ENCODE results near the gene EFCAB6.

EFCAB6 gene

DNA sequence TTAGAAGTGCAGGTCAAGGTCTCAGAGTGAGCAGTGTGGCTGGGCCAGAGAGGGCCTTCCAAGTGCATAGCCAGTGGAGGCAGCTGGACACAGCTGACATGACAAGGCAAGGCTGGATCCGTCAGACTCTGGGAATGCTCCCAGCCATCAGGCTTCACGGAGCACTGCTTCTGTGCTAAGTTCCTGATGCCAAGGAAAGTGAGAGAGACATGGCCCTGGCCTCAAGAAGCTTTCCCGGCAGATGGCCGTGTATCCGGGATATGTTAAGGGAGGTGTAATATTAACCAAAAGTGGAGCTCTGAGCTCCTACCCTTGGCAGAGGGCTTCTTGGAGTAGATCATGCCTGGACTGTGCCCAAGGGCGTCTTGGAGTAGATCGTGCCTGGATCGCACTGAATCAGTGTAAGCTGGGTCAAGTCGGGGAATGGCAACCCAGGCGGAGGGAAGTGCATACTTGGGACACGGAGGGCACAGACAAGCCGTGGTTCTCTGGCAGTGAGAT, 7.4 kb upstream of the EFCAB6 start:
- no peak for DNase-seq (ENCODE audit: low spot score)

DNA sequence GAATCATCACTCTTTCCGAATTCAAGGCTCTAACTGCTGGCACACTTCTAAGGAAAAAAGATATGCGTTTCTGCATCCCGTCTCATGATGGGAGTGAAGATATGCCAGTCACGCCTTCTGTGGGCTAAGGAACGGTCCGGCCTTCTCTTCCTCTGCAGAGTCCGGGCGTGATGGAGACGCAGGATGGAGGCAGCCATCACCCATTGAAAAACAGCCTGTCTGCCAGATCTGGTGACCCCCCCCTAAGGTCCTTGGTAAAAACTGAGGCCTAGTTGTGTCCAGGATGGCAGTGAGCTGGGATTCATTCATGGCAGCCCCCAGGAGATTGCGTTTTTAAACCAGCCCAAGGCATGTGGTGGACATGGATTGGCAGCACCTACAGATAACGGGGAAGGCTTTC, 6.9 kb upstream of the EFCAB6 start:
- DNase-seq (ENCODE audit: low spot score) = no peak

DNA sequence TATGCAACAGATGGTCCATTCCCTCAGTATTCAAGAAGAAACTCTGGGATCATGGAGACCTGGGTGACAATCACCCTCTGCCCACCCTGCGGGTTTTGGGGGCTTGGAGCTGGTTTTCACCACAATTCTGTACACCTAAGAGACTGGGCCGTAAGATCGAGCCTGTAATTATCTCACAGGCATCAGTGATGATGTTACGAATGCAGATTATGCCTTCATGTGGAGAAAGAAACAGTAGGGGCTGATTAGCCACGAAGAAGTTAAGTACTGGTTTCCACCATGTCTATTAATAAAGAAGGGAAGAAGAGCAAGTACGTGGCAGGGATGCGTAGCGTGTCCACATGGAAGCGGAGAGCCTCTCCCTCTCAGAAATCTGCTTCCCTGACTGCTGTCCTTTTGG, 5.3 kb upstream of the EFCAB6 start:
- no peak for DNase-seq (ENCODE audit: low spot score)

DNA sequence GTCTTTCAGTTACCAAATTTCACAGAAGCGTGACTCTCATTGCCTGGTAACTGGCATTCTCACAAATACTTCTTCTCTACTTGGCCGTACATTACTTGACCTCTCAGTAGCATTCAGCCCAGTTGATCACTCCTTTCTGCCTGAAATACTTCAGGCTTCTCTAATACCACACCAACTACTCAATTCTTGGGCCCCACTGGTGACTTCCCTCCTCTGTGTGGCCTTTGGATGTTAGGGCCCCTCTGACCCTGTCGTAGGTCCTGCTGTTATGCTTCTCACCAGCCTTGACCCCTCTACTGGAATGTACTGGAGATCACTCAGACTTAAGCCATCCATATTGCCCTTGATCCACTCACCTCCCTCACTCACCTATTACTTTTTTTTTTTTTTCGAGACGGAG, 2.2 kb upstream of the EFCAB6 start:
- DNase-seq (ENCODE audit: low spot score) = no peak

DNA sequence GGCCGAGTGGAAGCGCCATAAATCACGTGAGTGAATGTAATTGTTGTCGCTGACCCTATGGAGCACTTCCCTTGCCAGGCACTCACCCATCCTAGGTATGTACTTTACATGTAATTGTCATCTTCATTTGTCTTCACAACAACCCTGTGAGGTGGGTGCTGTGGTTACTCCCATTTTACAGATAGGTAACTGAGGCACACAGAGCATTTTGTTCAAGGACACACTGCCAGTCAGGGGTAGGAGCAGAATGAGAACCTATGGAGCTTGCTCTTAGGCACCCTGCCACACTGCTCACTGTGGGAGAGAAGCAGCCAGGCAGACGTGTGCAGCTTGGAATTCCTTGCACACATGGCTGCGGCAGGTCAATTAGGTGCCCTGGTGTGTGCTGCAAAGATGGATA, 785 bp upstream of the EFCAB6 start:
- DNase-seq (ENCODE audit: low spot score) = no peak

DNA sequence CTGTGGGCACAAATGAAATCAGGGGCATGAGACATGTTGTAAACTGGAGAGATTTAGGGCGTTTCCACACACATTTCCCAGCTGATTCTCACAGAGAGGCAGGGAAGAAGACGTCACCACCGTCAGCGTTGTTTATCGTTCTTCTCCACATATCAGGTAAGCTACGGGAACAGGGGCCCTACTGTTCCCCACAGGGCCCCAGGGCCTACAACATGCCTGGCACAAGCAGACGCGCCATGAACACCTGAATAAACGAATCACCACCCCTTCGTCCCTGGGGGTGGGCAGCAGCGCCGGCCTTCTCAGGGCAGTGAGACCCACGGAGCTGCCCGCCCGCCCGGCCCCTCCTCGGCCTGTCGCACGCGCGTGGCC, 342 bp downstream of the EFCAB6 start:
- DNase-seq (ENCODE audit: low spot score) = no peak

DNA sequence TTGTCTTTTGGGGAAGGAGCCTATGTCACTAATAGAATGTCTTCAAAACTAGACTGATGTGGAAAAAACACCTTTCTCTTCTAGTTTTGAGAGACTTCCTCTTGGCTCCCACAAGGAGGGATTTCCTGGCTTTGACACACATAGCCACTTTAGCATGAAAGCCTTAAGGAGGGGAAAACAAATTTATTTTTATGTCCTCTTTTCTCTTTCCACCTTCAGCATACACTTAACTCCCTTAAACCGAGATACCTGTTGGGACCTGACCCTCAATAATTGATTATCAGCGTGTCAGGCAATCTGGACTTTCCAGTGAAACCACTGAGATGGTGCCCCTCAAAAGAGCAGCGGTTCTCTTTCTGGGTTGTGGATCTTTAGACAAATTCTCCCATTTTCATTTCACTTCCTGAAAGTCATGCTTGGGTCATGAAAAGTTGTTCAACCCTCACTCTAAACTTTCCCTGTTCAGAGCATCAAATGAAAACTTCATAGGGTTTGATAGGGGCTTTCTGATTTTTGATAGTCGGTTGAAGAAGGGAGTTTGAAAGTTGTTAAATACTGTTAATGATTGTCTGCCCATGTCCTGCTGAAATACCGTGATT, 9.1 kb downstream of the EFCAB6 start:
- no peak for DNase-seq (ENCODE audit: low spot score)

DNA sequence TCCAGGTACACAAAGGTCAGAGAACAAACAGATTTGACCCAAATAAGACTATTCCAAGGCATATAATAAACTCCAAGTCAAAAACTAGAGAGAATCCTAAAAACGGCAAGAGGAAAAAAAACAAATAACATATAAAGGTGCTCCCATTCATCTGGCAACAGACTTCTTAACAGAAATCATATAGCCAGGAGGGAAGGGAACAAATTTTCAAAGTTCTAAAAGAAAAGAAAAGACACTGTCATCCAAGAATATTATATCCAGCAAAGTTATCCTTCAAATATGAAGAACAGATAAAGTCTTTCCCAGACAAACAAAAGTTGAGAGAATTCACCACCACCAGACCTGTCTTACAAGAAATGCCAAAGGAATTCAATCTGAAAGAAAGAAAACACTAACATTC, 11.1 kb downstream of the EFCAB6 start:
- DNase-seq (ENCODE audit: low spot score) = no peak

DNA sequence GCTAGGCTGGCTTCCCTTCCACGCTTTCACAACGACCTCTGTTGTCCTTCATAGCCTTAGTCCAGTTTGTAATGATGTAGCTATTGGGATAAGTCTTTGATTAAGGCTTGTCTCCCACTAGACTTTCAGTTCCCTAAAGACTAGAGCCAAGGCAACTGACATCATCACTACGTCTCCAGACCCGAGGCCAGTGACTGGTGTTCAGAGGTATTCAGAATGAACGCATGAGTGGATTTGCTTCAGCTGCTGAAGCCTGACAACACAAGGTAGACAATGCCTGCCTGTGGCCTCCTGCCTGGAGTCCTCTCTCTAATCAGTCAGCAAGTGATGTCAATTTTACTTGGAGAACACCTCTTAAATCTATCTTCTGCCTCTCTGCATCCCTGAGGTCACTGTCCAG, 13.6 kb downstream of the EFCAB6 start:
- DNase-seq (ENCODE audit: low spot score) = no peak

DNA sequence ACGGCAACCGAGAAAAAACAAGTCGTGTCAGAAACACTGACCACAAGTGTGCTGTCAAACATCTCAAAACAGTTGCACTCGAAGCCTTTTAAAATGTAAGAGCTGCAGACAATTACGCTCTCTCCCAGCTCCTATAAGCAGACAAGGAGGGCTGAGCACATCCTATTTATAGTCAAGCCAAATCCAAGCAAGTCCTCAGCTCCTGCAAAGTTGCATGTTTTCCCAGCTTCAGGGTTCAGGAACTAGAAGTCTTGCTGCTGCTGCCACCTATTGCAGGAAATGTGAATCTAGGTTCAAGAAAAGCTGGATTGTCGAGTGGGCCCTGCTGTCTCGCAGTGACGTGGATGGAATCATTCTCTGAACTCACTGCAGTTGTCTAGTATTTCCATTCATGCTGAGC, 15.5 kb downstream of the EFCAB6 start:
- DNase-seq (ENCODE audit: low spot score) = no peak

DNA sequence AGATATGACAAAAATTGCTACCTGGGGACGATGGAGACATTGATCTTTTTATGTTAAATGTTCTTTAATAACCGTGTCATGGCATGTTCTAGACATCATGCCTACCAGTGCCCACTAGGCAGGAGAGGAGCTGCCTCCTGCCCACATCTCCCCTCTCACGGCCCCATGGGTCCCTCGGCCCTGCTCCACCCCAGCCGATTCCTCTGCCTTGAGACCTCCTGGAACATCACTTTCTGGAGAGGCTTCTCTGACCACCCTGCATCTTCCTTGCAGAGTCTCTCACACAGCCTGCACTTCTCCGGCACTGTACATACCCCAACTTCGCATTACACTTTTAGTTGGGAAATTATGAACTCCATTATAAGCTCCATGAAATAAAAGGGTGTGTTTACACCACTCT, 16.8 kb downstream of the EFCAB6 start:
- DNase-seq (ENCODE audit: low spot score) = no peak

DNA sequence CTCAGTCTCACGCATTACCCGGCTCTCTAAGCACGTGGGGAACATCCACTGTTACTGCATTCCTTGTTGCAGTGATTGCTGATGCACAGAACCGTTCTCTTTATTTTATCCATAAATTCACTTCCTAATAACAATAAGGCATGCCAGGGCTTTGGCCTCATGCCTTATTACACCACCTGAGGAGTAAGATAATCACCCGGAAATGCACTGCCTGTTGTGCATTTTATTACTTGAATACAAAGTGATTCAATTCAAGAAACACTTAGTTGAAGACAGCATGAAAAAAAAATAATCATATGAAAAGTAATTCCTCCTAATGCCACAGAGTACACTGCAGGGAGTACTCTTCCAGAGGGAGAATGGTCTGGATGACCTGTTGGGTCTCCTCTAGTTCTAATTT, 19.2 kb downstream of the EFCAB6 start:
- no peak for DNase-seq (ENCODE audit: low spot score)

DNA sequence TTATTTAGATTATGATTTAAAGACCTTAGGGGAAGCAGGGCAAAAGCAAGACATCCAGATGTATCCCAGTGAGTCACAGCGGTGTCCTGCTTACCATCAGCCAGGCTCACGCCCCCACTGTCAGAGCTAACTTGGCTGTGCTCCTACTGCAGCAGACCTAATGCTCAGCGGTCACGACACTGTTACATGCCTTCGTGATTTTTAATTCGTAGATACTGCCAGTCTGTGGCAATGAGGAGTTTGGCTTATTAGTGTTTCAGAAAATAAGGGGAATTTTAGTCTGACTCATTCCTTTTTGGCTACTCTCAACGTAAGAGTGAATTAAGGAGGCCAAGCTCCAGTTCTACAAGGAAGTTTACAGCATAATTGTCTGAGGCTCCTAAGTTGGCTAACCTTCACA, 22.7 kb downstream of the EFCAB6 start:
- no peak for DNase-seq (ENCODE audit: low spot score)

DNA sequence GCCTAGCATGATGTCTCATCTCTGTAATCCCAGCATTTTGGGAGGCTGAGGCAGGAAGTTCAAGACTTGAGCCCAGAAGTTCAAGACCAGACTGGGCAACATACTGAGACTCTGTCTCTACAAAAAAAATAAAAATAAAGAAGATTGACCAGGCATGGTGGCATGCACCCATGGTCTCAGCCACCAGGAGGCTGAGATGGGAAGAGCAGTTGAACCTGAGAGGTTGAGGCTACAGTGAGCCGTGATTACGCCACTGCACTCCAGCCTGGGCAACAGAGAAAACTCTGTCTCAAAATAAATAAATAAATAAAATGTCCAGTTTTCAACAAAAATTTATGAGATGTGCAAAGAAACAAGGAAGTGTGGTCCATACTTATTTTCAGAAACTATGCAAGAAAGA, 28.3 kb downstream of the EFCAB6 start:
- no peak for DNase-seq (ENCODE audit: low spot score)

DNA sequence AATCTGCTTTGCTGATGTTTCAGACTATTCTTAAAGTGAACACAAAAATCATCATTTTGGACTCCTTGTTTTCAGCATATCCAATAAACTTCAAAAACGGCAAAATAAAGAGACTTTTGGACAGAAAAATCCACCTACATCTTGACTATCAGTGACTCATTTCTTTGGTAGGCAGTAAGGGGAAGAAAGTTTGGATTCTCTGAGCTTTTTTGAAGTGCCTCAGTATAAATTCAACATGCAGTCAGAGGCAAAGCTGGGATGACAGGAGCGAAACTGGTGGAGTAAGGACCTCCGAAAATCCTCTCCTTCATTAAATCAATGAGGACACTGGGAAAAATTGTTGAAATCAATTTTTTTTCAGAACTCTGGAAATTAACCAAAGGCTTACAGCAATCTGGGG, 29.7 kb downstream of the EFCAB6 start:
- DNase-seq (ENCODE audit: low spot score) = no peak

DNA sequence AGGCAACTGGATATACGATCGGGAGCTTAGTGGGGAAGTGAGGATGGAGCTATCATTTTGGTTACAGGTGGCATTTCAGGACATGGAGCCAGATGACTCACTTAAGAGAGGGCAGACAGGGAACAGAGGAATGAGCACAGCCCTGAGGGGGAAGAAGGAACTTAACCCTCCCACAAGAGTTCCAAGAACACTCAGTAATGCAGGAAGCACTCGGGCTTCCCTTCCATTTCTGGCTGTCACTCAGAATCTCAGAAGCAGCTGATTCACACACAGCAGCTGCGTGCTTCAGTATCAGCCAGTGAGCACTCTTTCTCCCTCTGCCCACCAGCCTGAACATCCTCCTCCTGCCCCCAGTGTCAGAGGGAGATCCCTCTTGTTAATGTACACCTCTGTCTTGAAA, 34.8 kb downstream of the EFCAB6 start:
- no peak for DNase-seq (ENCODE audit: low spot score)

DNA sequence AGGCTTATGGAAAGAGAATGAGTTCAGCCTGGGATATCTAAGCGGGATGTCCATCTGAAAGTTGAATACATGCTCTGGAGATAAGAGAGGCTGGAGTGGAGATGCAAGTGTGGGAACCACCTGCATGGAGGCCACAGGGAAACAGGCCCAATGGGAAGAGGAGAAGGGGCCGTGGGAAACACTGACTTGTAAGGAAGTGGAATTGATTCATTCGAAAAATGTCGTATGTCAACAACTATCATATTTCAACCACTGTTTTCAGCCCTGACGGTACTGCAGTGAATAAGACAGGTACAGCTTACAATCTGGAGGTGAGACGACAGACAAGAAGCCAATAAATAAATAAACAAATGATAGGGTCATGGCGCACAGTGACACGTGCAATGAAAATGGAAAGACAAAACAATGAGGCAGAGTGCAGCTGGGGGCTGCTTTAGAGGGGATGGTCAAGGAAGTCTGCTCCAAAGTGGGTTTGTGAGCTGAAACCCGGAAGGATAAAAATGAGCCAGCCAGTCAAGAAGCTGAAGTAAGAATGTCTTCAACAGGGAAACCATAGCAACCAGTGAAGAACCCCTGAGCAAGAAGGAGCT, 35.9 kb downstream of the EFCAB6 start:
- no peak for DNase-seq (ENCODE audit: low spot score)

DNA sequence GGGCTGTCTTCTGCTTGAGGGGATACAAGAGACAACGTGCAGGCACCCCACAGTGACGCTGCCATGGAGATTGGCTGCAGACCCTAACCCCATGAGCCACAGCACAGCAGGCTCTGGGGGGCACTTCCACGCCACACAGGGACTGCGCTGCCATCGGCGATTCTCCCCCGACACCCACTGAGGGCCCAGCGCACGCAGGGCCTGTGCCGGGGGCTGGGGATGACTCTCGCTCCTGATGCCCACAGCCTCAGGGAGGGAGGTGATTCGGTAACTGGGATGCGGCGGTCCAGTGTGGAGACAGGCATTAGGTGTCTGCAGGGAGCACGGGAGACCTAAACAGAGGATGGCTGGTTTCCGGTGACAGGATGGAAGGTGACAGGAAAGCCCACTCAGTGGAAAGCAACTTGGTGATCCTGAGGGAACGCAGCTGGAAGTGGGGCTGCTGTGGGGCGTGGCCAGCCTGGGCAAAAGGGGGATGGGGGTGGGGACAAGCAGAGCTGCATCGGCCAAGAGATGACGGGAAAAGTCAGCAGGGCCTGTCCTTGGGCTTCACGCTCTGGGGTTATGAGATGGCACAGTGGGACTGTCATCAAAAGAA, 37.7 kb downstream of the EFCAB6 start:
- no peak for DNase-seq (ENCODE audit: low spot score)

DNA sequence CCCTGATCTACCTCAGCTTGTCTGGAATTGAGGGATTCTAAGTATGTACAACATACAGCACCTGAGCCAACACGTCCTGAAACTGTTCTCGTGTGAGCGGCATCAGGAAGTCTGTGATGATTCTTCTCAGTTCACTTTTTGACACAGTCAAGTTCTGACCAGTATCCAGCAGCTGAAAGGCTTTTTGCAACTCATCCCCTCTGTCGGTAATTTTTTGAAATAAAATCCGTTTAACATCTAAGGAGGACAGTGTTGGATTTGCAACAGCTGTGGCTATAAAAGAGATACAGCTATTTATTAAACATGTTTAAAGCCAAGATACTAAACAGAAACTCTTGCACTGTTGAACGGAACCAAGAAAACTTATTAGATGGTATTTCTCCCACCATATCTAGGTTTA, 39.3 kb downstream of the EFCAB6 start:
- no peak for DNase-seq (ENCODE audit: low spot score)

DNA sequence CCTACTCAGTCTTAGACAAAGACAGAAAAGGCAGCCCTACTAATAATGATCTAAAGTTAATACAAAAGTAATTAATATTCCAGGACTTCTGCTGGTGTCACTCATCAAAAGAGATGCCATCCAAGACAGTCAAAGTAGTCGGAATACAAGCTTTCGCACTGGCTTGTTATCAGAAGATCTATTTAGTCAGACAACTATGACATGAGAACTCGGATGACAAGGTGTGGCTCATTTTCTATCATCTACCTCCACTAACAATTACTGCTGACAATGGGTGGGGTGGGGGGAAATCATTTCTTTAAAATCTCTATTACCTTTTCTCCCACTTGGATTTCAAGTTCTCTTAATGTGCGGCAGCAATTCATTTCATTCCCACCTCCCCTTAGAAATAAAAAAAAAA, 56.7 kb downstream of the EFCAB6 start:
- no peak for DNase-seq (ENCODE audit: low spot score)

DNA sequence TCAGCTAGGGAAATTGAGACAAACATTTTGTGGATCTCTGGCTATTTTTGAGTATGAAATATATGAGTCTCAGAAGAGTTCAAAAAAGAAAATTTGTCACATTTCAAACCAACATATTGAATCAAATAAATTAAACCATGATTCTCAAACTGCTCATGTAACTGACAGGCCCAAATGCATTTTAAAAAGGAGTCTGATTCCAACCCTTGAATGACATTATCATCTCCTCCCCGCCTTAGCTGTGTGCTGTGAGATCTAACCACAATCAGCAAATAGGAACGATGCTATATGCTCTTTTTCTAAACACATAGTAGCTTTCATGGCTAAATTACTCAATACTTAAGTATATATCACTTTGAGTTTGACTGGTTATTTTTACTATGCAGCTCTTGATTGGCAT, 57.1 kb downstream of the EFCAB6 start:
- no peak for DNase-seq (ENCODE audit: low spot score)

DNA sequence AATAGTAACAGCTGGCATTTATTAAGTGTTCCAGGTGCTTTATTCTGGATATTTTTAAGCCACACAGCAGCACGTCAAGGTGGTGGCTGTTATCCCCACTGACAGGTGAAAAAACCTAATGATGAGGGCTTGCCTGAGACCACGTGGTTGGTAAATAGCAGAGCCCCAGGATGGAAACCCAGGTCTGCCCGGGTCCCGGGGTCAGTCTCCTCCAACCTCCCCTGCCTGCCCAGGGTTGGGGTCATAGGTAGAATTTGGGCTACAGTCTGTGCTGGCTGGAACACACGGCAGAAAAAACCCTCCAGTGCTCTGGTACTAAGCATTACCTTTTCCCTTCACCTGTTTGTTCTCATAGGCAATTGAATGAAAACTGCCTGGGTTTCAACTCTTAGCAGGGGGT, 57.9 kb downstream of the EFCAB6 start:
- DNase-seq (ENCODE audit: low spot score) = no peak

DNA sequence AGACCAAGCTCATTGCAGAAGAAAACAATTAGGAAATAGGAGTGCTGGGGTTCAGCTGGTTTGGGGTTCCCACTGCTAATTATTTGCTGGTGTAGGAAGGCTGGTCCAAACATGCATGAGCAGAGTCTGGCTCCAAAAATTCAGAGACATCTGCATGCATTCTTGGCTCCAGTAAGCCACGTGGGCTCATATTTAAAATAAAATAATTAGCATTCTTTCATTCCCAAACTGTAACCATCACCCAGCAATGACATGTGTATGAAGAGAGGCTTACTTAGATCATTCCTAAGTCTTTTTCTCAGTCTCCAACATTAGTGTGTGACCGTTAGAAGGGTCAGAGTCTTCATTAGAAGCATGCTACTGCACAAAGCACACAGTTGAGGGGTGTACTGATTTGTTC, 58.4 kb downstream of the EFCAB6 start:
- DNase-seq (ENCODE audit: low spot score) = no peak

DNA sequence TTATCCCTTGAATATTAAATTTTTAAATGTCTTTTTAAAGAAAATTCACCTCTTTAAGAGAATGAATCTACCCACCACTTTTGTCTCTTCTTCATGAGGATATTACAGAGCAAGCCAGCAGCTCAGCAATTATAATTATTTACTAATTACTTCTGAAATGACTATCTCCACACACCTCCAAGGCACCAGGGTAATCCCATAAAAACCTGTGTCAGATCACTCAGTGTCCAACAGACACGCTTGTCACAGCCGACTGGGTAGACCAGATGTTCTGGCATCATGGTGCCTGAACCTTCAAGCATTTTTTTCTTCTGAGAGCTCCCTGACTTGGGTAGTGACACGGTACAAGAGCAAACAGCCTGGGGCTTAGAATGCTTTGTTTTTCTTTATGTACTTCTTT, 61.4 kb downstream of the EFCAB6 start:
- no peak for DNase-seq (ENCODE audit: low spot score)

Measured in HuH-7.5 (cell line).